Measurements from ENCODE around the gene DNM2. TPM values are rescaled to one million over a fixed set of nuclear protein-coding genes. Genes with fewer than 3 reads are reported as not detected.

The DNM2 gene
- total RNA-seq, 1 donor from 2014 or later: 102 TPM

DNA sequence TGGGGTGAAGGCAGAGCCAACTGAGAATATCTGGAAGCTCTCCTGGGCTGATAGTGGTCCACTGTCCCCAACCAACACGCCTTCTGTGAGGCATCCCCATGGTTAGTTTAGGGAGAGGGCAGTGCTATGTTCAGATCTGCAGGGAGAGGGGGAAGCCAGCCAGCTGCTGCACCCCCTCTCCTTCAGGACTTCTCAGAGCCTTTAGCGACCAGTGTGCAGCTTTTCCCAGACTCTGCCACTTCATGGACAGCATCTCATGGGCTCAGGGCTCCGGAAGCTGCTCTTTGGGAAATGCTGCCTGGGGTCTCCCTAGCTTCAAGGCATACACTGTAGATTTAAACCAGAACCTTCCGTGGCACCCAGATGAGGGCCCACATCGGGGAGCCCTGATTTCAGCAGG, 84.6 kb downstream of the DNM2 start:
- no peak for TF ChIP-seq CTCF (IDR thresholded peaks at IDR 0.05; ENCODE audit: insufficient read depth, low read length, poor library complexity, severe bottlenecking)

DNA sequence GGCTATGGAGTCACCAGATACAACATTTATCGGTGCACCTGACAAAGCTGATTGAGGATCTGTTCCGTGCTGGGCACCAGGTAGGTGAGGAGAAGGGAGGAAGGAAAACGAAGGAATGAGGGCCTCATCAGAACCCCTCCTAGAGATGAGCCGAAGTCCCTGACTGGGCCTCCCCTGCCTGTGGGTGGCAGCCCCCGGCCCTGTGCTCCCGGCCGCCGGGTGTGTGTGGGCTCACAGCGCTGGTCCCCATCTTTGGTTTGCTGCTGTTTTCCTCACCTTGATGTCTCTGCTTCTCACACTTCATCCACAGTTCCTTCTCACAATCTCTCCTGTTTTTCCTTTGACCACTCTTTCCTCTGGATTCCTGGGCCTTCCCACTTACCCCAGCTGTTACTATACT, 85.4 kb downstream of the DNM2 start:
- H3K36me3 ChIP-seq (ENCODE audit: control insufficient read depth, insufficient read depth, low read length): peaks cover 5% of the 10 kb centered on the region
- TF ChIP-seq CTCF (IDR thresholded peaks at IDR 0.05; ENCODE audit: insufficient read depth, low read length, poor library complexity, severe bottlenecking): no peak
- H3K4me3 ChIP-seq (ENCODE audit: low read depth, low read length): no peak overlapping the region
- no peaks in the 10 kb centered on the region for H3K27me3 ChIP-seq (ENCODE audit: control insufficient read depth, insufficient read depth, low read length)
- no peak for DNase-seq (ENCODE audit: low read depth)

More for the DNA sequence above, 84.6 kb downstream of the DNM2 start:
- Histone ChIP-seq H3K36me3 (ENCODE audit: control insufficient read depth, insufficient read depth, low read length) (peaks cover 5% of the 10 kb centered on the region), H3K4me3 (ENCODE audit: low read depth, low read length) (no peak overlapping the region), H3K27me3 (ENCODE audit: control insufficient read depth, insufficient read depth, low read length) (no peaks in the 10 kb centered on the region)
- DNase-seq (ENCODE audit: low read depth): no peak

GRCh38 chr19:10805065-10805757, 87.3 kb downstream of the DNM2 start:
- Histone ChIP-seq H3K27me3 (ENCODE audit: control insufficient read depth, insufficient read depth, low read length) (no peaks in the 10 kb centered on the region), H3K36me3 (ENCODE audit: control insufficient read depth, insufficient read depth, low read length) (peaks cover 6% of the 10 kb centered on the region), H3K4me3 (ENCODE audit: low read depth, low read length) (no peak overlapping the region)
- DNase-seq (ENCODE audit: low read depth): no peak
- no peak for TF ChIP-seq CTCF (IDR thresholded peaks at IDR 0.05; ENCODE audit: insufficient read depth, low read length, poor library complexity, severe bottlenecking)

DNA sequence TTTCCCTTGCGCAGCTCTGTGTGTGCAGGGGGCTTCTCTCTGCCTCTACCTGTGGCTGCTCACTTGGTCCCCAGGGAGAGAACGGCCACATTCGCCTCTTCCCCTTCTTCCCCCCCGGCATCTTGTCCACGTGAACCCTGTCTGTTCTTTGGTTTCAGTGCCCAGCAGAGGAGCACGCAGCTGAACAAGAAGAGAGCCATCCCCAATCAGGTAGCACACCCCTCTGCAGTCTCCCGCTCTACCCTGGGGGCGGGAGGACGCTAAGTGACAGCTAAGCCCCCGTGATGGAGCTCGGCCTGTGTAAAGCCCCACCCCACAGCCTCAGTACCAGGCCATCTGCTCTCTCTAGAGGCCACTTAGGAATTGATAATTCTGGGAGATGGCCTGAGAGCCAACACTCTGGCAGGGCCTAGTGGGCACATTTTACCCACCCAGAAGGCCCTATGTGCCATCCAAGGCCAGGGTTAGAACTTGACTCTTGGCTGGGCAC, 87.9 kb downstream of the DNM2 start:
- TF ChIP-seq CTCF (IDR thresholded peaks at IDR 0.05; ENCODE audit: insufficient read depth, low read length, poor library complexity, severe bottlenecking): no peak
- Histone ChIP-seq H3K4me3 (ENCODE audit: low read depth, low read length) (no peak overlapping the region), H3K36me3 (ENCODE audit: control insufficient read depth, insufficient read depth, low read length) (peaks cover 6% of the 10 kb centered on the region), H3K27me3 (ENCODE audit: control insufficient read depth, insufficient read depth, low read length) (no peaks in the 10 kb centered on the region)
- no peak for DNase-seq (ENCODE audit: low read depth)

- no peak for DNase-seq (ENCODE audit: low read depth)
- Histone ChIP-seq H3K4me3 (ENCODE audit: low read depth, low read length) (no peak overlapping the region), H3K27me3 (ENCODE audit: control insufficient read depth, insufficient read depth, low read length) (no peaks in the 10 kb centered on the region), H3K36me3 (ENCODE audit: control insufficient read depth, insufficient read depth, low read length) (peaks cover 4% of the 10 kb centered on the region)
- TF ChIP-seq CTCF (IDR thresholded peaks at IDR 0.05; ENCODE audit: insufficient read depth, low read length, poor library complexity, severe bottlenecking): no peak
These were observed 91.2 kb downstream of the DNM2 start for GRCh38 chr19:10808937-10809649.

Measured in kidney epithelial cell (primary cell).